EL (cell line): ENCODE data around the gene RASGRP1.

Source experiments
- DNase-seq: peaks from one replicate; pipeline ENCODE4 v3.0.0-alpha.2; 2016

The RASGRP1 gene

GRCh38 chr15:38563723-38564519 is 693 bp downstream of the RASGRP1 start:
- peak; percentile 60 for DNase-seq

GRCh38 chr15:38562278-38562677 is 2.3 kb downstream of the RASGRP1 start:
- DNase-seq: no peak

- DNase-seq: no peak
Observed at GRCh38 chr15:38560456-38560926, 4.1 kb downstream of the RASGRP1 start.

- DNase-seq: no peak
Observed at GRCh38 chr15:38559636-38560307, 4.8 kb downstream of the RASGRP1 start.

GRCh38 chr15:38559131-38559530 is 5.5 kb downstream of the RASGRP1 start:
- no peak for DNase-seq

GRCh38 chr15:38558372-38559059 is 6.1 kb downstream of the RASGRP1 start:
- DNase-seq: peak; percentile 38

GRCh38 chr15:38557921-38558320 is 6.7 kb downstream of the RASGRP1 start:
- DNase-seq: no peak

- DNase-seq: peak; percentile 87
Observed at GRCh38 chr15:38555686-38556334, 8.8 kb downstream of the RASGRP1 start.

- peak; percentile 38 for DNase-seq
Observed at GRCh38 chr15:38554354-38554753, 10.3 kb downstream of the RASGRP1 start.

GRCh38 chr15:38553071-38553470 is 11.5 kb downstream of the RASGRP1 start:
- no peak for DNase-seq

- no peak for DNase-seq
Observed at GRCh38 chr15:38551720-38552648, 12.6 kb downstream of the RASGRP1 start.

GRCh38 chr15:38549222-38549621 is 15.4 kb downstream of the RASGRP1 start:
- DNase-seq: peak; percentile 77

GRCh38 chr15:38547255-38547997 is 17.2 kb downstream of the RASGRP1 start:
- peak; percentile 82 for DNase-seq

GRCh38 chr15:38545179-38545578 is 19.4 kb downstream of the RASGRP1 start:
- DNase-seq: no peak

- no peak for DNase-seq
Observed at GRCh38 chr15:38541026-38541425, 23.6 kb downstream of the RASGRP1 start.

- no peak for DNase-seq
Observed at GRCh38 chr15:38540510-38540909, 24.1 kb downstream of the RASGRP1 start.

- DNase-seq: no peak
Observed at GRCh38 chr15:38539008-38539343, 25.6 kb downstream of the RASGRP1 start.

- DNase-seq: no peak
Observed at GRCh38 chr15:38538328-38539007, 26.1 kb downstream of the RASGRP1 start.

- peak; percentile 98 for DNase-seq
Observed at GRCh38 chr15:38536201-38536676, 28.4 kb downstream of the RASGRP1 start.

GRCh38 chr15:38535491-38536200 is 29.0 kb downstream of the RASGRP1 start:
- peak; percentile 88 for DNase-seq
